CD4-positive, alpha-beta T cell (primary cell): ENCODE measurements around the gene FLII. TPM values are rescaled to one million over a fixed set of nuclear protein-coding genes. Genes with fewer than 3 reads are reported as not detected.

Experiments used
- ATAC-seq: fragments of 200-7000 bp; cut with Tn5 transposase; one replicate; pipeline ENCODE4 v1.10.0; 2022; ENCODE audit warnings: mild to moderate bottlenecking; ENCODE audit not compliant: poor library complexity
- CTCF ChIA-PET: fragments of 350-600 bp; sonication (Branson Sonifier 250); formaldehyde crosslinking; loops from one replicate; lab custom pipeline; 2021; ENCODE audit warnings: antibody characterized with exemption, inconsistent platforms; lab: Charles Lee
- POLR2A ChIA-PET: fragments of 350-600 bp; sonication (Branson Sonifier 250); formaldehyde crosslinking; loops from one replicate; lab custom pipeline; 2021; ENCODE audit warnings: antibody characterized with exemption, inconsistent platforms; lab: Charles Lee
- DNase-seq, 14 experiments: peaks; one replicate each; pipeline ENCODE4 v3.0.0-alpha.2; 2013 to 2020; ENCODE audit warnings: mixed read lengths in 2 of 14
- H3K27ac ChIP-seq, 2 donors: one replicate each; pipeline versions ENCODE4 v1.5.1 to v1.7.0; 2013; ENCODE audit warnings: low read length in 2 of 2, low read depth in 1 of 2, mild to moderate bottlenecking in 1 of 2
- H3K27me3 ChIP-seq, 2 experiments: 1 replicate in 1 of 2; 2 replicates in 1 of 2; pipeline versions ENCODE4 v1.6.1 to v1.7.0; 2013; ENCODE audit warnings: low read length in 2 of 2, control low read depth in 1 of 2, mild to moderate bottlenecking in 1 of 2, moderate library complexity in 1 of 2; ENCODE audit not compliant: insufficient read depth in 2 of 2, control insufficient read depth in 1 of 2
- H3K36me3 ChIP-seq: one replicate; pipeline ENCODE4 v1.6.1; 2013; ENCODE audit warnings: low read length, control low read depth; ENCODE audit not compliant: insufficient read depth
- H3K4me1 ChIP-seq: one replicate; pipeline ENCODE4 v1.6.1; 2013; ENCODE audit warnings: low read length, control low read depth; ENCODE audit not compliant: insufficient read depth
- H3K4me3 ChIP-seq: one replicate; pipeline ENCODE4 v1.5.1; 2013; ENCODE audit warnings: mild to moderate bottlenecking, low read length, moderate library complexity
- H3K9me3 ChIP-seq, 2 experiments: 1 replicate in 1 of 2; 2 replicates in 1 of 2; pipeline versions ENCODE4 v1.6.1 to v1.7.0; 2013; ENCODE audit warnings: low read length in 2 of 2, mild to moderate bottlenecking in 2 of 2, control low read depth in 1 of 2, moderate library complexity in 1 of 2; ENCODE audit not compliant: control insufficient read depth in 1 of 2, insufficient read depth in 1 of 2
- H3K27ac Mint-ChIP-seq: one replicate; pipeline ENCODE4 v1.8.0; 2020; ENCODE audit warnings: mixed read lengths
- H3K27me3 Mint-ChIP-seq: one replicate; pipeline ENCODE4 v1.8.0; 2021; ENCODE audit warnings: mixed read lengths
- H3K36me3 Mint-ChIP-seq: one replicate; pipeline ENCODE4 v1.8.0; 2021; ENCODE audit warnings: low read depth, mixed read lengths
- H3K4me1 Mint-ChIP-seq: one replicate; pipeline ENCODE4 v1.8.0; 2021; ENCODE audit warnings: low read depth, mixed read lengths
- H3K4me3 Mint-ChIP-seq: one replicate; pipeline ENCODE4 v1.8.0; 2020; ENCODE audit warnings: mild to moderate bottlenecking, mixed read lengths
- H3K9me3 Mint-ChIP-seq: one replicate; pipeline ENCODE4 v1.8.0; 2020; ENCODE audit warnings: mixed read lengths
- CTCF ChIP-seq: fragments of 200-600 bp; IDR thresholded peaks from one replicate; pipeline ENCODE4 v1.8.0; 2022; ENCODE audit warnings: antibody characterized with exemption, mild to moderate bottlenecking
- intact Hi-C, 2 experiments: fragments of 100-400 bp; cut with DNase I in 1 of 2; cut with micrococcal nuclease in 1 of 2; formaldehyde crosslinking; loops; one replicate each; pipeline versions ENCODE4 v1.15.1 to v1.9.0; 2023 to 2025; cut with DNase I, micrococcal nuclease
- total RNA-seq, 174 experiments: library from RNA in 2 of 174; stranded (reverse) in 2 of 174; gene quantifications; one replicate each; pipeline ENCODE4 v1.2.3 and lab custom pipeline; 2021 to 2026

Gene FLII
- total RNA-seq, 2 experiments from 2014 or later: 179 to 190 TPM

- no peak overlapping the region for H3K4me3 ChIP-seq
- peaks cover 79% of the 10 kb centered on the region for H3K36me3 Mint-ChIP-seq
Measured at GRCh38 chr17:18203308-18203707, 55.2 kb downstream of the FLII start.

DNA sequence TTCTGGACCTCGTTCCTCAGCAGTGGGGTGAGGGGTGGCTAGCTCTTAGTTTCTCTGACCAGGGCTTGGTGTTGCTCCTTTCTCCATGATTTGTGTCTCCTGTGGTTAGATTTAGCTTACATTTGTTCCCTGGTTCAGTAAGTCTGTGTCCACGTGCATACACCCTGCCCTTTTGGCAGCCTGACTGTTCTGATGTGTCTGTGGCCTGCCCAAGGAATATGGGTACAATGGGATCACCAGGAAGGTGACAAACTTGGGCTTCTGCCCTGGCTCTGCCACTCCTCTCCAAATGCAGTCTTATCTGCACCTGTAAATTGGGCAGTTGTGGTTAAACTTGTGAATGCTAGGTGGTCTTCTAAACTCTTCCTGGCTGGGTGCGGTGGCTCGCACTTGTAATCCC is 57.4 kb downstream of the FLII start:
- Histone ChIP-seq H3K36me3 (peaks cover 74% of the 10 kb centered on the region), H3K4me1 (peaks cover 39% of the 10 kb centered on the region), H3K27me3 (no peaks in the 10 kb centered on the region), H3K4me3 (no peak overlapping the region), H3K27ac (no peak overlapping the region), H3K9me3 (no peaks in the 10 kb centered on the region)
- Mint-ChIP-seq H3K36me3 (peaks cover 78% of the 10 kb centered on the region), H3K27me3 (no peaks in the 10 kb centered on the region), H3K4me3 (no peak overlapping the region), H3K27ac (no peak overlapping the region), H3K9me3 (no peaks in the 10 kb centered on the region), H3K4me1 (peaks cover 36% of the 10 kb centered on the region)
- intact Hi-C loops: no loop called here
- POLR2A ChIA-PET: no interaction called here
- no peak for TF ChIP-seq CTCF
- CTCF ChIA-PET: interaction anchor here (0.9 kb wide), 1 partner anchor 16 kb away, joined by 3 read pairs; no protein-coding TSS in a partner anchor
- ATAC-seq: no peak
- no peak for DNase-seq

More at GRCh38 chr17:18203308-18203707, 55.2 kb downstream of the FLII start:
- Histone ChIP-seq H3K36me3 (peaks cover 76% of the 10 kb centered on the region), H3K27me3 (no peaks in the 10 kb centered on the region), H3K27ac (no peak overlapping the region), H3K4me1 (peaks cover 30% of the 10 kb centered on the region), H3K9me3 (no peaks in the 10 kb centered on the region)
- no peaks in the 10 kb centered on the region for H3K27me3 Mint-ChIP-seq
- H3K27ac Mint-ChIP-seq: no peak overlapping the region
- POLR2A ChIA-PET: no interaction called here
- CTCF ChIA-PET: no interaction called here
- intact Hi-C loops: no loop called here
- DNase-seq: no peak
- TF ChIP-seq CTCF: no peak
- H3K9me3 Mint-ChIP-seq: no peaks in the 10 kb centered on the region
- no peak for ATAC-seq
- no peak overlapping the region for H3K4me3 Mint-ChIP-seq
- H3K4me1 Mint-ChIP-seq: peaks cover 28% of the 10 kb centered on the region

DNA sequence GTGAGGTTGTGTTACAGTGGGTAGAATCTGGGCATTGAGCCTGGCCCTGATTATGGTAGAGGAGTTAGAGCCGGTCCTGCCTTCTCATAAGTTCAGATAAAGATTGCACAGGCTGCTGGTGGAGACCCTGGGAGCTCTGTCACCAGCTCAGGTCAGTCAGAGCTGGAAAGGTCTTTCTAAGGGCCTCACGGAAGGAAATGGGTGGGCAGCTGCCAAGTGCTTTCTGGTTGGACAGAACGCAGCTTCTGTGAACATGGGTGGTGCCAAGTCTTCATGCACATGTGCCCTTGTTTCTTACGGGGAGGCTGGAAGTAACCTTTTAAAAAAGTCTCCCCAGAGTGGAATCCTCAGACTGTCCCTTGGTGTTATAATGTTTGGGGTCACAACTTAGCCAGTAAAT is 60.0 kb downstream of the FLII start:
- H3K4me1 ChIP-seq: peaks cover 52% of the 10 kb centered on the region
- no peak overlapping the region for H3K4me3 Mint-ChIP-seq
- H3K36me3 ChIP-seq: peaks cover 74% of the 10 kb centered on the region
- H3K9me3 Mint-ChIP-seq: no peaks in the 10 kb centered on the region
- H3K9me3 ChIP-seq: no peaks in the 10 kb centered on the region
- TF ChIP-seq CTCF: no peak
- no peaks in the 10 kb centered on the region for H3K27me3 ChIP-seq
- CTCF ChIA-PET: no interaction called here
- intact Hi-C loops: no loop called here
- POLR2A ChIA-PET: interaction anchor here (0.6 kb wide), 1 partner anchor 15 kb away, joined by 3 read pairs; no protein-coding TSS in a partner anchor
- peak overlapping the region; percentile 70 for H3K27ac Mint-ChIP-seq
- peaks cover 58% of the 10 kb centered on the region for H3K4me1 Mint-ChIP-seq
- no peaks in the 10 kb centered on the region for H3K27me3 Mint-ChIP-seq
- peaks cover 81% of the 10 kb centered on the region for H3K36me3 Mint-ChIP-seq
- H3K27ac ChIP-seq: no peak overlapping the region
- DNase-seq (no peak), ATAC-seq (no peak)
- no peak overlapping the region for H3K4me3 ChIP-seq
